Stimulated activated CD8-positive, alpha-beta memory T cell treated with anti-CD3 and anti-CD28 coated beads, Interleukin-15, amount 100 ng/mL, for 4 hours (primary cell): ENCODE data around the gene MED15.
"Not testable (repeated sequence)": the region's sequence is repeated elsewhere in the genome, so short reads cannot be mapped to it uniquely, and the experiment has no call there.

Experiments
- DNase-seq, 2 donors: peaks; one replicate each; pipeline ENCODE4 v3.0.0-alpha.2; 2020; ENCODE audit warnings: low read depth in 2 of 2

Gene MED15

DNA sequence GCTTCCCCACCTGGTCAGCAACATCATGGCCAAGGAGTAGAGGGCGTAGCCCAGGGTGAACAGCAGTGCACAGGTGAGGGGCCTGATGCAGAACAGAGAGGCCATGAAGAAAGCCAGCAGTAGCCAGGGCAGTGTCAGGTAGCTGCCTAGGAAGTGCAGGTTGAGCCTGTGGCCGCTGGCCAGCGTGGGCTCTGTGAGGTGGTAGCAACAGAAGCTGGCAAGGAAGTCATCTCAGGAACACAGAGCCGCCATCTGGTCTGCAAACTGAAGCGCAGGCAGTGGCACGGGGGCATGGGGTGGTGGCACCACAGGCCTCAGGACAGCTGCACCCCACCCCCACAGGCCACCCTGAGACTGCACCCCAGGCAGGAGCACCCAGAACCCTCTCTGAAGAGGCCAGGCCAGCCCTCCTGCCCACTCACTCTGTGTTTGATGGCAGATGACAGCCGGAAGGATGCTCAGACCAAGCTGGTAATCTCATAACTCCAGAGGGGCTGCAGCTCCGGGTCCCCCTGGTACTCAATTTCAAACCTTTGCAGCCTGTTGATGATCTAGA lies 95.3 kb downstream of the MED15 start:
- DNase-seq, result no peak

DNA sequence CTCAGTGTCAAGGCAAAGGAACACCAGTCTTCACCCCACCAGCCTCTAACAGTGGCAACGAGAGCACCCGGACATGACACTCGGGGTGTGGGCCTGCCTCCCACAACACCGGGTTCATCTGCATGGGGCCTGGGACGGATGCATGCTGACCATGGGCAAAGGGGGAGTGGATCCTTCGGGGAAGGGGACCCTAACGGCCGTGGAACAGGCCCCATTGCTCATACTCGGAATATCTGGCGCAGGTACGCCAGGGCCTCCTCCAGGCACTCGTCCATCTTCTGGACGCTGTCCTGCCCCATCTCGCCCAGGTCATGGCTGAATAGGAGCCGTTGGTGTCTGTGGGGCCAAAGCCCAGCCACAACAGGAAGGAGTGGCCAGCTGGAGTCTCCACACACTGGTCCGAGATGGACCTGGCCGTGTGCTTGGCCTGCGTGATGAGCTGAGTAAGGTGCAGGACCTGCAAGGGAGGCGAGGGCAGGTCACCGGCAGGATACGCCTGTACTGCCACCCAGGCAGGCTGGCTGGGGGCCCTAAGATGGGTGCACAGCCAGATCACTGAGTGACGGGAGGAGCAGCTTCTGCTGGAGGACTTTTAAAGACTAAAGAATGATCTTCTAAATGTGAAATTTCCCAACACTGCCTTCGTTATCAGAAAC lies 96.8 kb downstream of the MED15 start:
- DNase-seq, result no peak

DNA sequence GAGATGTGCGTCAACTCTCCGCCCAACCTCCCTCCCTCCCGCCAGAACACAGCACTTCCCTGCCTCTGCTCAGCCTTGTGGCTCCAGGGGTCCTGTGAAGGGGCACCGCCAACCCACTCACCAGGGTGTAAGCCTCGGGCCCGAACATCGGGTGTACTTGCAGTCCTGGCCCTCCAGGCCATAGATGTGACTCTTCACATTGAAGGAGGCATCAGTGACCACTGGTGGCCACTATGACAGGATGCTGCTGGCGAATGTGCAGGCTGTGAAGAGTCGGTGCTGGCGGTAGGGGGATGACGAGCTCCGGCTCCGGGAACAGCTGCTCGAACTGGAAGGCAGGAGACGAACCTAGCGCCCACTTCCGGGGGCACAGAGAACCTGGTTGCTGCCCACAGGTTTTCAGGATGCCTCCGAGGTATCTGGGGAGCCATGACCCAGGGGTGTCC lies 97.4 kb downstream of the MED15 start:
- DNase-seq, result no peak

DNA sequence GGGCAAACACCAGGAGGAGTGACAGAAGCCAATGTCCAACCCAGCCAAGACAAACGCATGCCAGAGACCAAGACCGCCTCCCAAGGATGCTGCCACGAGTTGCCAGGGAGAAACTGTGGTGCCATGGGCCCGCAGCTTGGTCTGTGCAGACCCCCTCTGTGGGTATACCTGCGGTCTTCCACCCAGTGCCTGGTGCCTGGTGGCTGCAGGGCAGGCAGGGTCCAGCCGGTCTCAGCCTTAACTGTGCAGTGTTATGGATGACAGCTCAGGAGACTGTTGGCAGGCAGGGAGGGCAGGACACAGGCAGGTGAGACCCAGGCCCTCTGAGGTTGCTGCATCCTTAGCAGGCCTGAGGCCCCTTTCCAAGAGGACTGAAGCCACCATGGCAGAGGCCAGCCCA lies 97.9 kb downstream of the MED15 start:
- DNase-seq, result no peak

DNA sequence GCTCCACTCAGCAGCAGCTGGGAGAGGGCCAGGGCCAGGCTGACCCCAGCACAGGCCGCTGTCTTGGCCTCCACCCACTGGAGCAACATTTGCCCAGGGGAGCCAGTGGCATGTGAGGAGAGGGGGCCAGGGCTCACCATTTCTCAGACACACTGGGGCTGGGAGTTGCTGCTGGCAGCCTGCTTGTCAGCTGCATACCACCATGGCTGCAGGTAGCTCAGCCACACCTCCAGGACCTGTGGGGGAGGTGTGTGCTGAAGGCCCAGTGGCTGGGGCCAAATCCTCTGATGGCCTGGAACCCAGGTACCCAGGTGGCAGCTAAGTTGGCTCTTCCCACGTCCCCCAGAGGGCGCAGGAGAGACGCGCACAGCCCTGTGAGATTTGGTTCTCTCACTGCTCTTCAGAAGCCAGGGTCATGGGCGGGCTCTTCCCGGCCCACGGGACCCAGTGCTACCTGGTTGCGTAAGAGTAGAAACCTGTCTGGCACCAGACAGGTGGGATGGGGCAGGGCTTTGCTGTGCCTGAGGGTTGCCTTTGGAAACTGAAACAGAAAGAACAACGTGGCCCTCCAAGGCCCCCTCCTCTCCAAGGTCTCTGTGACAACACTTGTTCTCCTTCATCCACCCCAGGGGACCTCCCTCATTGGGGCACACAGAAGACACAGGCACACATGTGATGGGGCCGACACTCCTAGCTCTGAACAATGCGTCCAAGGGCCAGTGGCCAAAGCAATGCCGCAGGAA lies 98.8 kb downstream of the MED15 start:
- DNase-seq, result peak; percentile 29 to 34

DNA sequence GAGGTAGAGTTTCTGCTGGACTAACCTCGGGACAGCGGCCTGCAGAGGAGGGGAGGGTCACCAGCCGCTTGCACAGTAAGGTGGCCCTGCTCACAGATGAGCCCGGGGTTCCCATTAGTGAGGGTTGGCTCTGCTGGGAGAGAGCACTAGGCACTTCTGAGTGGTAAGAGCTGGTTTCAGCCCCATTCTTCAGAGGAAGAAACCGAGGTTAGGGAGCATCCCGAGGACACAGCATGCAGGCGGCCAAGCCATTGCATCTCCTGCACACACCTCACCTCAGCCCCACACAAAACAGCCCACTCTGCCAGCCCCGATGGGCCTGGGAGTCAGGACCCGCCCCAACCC lies 99.3 kb downstream of the MED15 start:
- DNase-seq, result no peak

DNA sequence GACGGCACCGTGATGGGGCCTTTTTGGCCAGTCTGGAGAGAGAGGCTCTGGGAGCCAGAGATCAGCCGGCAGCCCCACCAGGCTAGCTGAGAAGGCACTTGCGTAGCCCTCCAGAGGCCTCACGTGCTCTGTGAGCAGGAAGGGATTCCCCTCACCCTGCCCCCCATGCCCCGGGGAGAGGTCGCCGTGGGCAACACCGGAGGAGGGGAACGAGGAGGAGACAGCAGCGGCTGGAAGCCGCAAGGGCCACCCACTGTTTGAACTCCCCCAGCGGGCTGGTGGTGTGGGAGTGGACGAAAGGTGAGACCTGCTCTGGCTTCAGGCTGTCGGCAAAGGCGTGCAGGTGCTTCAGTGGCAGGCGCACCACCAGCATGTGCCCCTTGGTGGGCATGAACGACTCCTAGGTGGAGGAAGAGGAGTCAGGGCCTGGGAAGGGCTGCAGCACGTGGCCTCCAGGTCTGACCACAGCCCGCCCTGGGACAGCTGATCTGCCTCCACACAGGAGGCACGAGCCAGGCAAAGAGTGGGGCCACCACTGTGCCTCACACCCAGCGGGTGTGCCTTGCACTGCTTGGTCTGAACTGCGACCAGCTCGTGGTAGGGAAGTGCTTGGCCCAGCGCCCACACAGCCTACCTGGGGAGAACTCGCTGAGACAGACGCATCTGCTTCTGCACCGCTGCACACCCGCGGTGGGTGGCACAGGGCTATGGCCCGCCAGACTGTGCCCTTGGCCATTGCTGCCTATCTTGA lies 99.9 kb downstream of the MED15 start:
- DNase-seq, result no peak

DNA sequence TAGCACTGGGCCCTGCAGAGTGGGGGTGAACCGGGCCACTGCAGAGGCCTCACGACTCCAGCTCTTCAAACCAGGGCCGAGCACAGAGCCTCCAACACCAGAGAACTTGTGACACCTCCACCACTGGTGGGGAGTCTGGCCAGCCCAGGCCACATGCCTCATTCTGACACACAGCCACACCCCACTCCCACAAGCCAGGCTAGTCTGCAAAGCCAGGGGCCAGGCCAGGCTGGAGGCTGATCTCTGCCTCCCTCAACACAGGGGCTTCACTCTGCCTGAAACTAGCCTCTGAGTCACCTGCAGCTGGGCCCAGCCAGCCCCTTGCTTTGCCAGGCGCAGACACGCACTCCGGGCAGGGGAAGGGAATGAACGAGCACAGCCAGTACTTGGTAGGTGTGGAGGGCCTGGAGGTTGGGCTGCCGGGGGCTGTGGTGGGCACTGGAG lies 102.9 kb downstream of the MED15 start:
- no peak for DNase-seq

DNA sequence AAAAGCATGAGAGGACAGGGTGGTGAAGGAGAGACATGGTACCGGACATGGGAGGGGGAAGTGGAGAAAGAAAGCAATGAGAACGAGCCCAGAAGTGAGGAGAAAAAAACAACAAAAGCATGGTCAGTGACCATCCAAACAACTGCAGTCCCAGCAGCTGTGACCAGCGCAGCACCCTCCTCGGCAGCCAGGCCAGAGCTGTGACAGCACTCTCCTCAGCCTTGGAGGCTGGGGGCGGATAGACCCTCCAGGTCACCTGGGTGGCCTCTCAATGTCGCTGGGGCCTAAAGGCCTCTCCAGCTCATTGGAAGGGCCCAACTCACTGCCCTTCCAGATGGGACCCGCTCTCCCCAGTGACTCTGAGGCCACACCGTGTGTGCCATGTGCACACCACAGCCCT lies 103.3 kb downstream of the MED15 start:
- DNase-seq, result no peak

DNA sequence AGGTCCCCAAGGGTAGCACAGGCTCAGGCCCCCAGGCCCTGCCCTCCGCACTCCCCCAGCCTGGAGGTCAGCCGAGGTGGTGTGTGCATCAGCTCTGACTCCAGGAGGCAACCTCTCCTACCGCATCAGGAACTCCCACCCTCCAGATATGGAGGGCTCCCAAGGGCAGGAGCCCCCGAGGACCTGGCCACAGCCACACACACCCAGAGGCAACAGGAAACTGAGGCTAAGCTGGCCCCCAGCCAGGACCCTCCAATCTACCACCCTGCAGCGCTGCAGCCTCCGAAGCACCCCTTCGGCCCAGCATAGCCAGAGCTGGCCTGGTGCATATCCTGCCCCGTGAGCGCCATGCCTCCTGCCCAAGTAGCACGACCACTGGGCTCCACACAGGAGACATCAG lies 104.0 kb downstream of the MED15 start:
- DNase-seq, result no peak

DNA sequence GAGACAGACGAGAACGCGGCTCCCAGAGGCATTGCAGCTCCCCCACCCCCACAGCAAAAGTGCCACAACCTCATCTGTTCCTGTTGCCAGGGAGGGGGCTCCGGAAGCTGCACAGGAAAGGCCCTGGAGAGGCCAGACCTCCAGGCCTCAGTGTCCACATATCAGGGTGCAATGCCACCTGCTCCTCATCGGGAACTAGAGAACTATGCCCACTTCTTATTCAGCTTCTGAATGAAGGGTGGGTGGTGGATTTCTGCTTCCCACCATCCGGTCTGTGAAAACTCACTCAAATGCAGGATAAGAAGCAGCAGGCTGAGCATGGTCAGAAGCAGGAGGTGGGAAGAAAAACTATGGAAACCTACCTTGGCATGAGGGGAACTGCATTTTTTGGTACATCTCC lies 105.9 kb downstream of the MED15 start:
- DNase-seq, result no peak

DNA sequence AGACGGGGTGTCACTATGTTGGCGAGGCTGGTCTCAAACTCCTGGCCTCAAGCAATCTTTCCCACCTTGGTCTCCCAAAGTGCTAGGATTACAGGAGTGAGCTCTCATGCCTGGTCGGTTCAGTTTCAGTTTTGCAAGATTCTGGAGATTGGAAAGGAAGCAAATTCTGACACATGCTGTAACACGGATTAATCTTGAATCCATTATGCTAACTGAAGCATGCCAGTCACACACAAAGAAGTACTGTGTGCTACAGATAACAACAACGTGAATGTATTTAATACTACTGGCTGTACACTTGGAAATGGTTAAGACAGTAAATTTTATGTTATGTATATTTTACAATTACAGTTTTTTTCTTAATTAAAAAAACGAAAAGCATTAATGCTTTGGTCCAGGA lies 107.6 kb downstream of the MED15 start:
- no peak for DNase-seq

DNA sequence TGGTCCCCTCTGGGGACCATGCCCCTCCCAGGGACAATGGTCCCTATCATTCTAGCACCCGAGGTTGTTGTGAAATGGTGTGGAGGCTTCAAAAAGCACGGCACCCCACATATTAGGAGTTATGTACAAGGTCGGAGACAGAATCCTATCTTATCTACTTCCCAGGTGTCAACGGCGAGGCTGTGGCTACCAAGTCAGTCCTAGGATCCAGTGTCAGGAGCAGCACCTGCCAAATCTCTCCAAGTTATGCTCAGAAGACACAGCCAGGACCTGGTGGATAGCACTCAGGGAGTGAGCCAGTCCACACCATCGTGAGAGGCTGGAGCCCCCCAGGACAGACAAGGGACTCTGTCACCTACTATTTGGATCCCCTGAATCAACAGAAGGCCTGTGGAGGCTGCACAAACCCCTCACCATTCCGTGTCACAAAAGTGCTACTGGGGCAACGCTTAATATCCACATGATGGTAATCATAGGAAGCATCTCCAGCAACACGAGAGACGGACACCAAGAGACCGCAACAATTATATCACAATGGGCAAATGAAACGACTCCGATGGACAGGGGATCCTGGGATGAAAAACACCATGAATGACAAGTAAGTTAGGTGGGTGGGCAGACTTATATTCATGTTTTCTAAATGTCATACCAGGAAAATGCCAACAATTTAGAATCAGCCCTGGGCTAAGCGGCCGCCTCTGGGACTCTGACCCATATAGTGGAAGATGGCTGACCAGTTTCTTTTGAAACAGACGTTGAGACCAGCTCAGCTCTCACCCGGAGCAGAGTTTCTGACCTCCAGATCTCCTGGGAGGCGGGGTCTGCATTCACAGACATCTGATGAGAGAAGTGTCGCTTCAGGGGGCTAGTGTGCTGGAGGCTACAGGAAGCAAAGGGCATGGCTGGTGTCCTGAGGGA lies 108.4 kb downstream of the MED15 start:
- DNase-seq, result no peak

DNA sequence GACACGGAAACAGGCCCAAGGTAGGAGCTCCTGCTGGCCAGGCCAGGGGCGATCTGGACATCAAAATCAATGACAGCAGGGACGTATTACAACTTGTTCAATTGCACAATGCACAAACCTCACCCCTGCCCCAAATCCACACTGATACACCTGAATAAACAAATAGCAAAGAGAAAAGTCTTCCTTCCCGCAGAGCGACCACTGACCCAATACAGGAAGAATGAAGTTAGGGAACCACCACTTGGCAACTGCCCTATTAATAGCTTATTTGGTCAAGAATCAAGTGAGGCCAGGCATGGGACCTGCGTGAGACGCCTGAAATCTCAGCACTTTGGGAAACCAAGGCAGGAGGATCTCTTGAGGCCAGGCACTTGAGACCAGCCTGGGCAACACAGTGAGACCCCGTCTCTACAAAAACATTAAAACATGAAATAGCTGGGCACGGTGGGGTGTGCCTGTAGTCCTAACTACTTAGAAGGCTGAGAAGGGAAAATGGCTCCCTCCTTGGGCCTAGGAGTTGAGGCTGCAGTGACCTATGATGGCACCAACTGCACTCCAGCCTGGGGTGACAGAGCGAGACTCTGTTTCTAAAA lies 109.1 kb downstream of the MED15 start:
- no peak for DNase-seq

DNA sequence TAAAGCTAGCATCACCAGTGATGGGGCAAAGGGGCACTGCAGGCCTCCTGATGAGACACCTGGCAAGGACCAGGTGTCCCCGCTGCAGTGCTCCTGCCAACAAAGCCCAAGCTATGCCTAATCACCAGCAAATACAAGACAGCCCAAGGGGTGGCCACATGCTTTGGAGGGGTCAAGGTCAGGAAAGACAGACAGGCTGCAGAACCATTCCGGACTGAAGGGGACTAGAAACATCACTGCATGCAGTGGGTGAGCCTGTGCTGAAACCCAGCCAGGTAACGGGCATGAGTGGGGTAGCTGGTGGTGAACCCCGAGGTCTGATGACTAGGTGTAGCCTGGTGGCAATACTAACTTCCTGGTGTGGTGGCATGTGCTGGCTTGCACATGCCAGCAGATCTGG lies 111.1 kb downstream of the MED15 start:
- DNase-seq, result no peak

DNA sequence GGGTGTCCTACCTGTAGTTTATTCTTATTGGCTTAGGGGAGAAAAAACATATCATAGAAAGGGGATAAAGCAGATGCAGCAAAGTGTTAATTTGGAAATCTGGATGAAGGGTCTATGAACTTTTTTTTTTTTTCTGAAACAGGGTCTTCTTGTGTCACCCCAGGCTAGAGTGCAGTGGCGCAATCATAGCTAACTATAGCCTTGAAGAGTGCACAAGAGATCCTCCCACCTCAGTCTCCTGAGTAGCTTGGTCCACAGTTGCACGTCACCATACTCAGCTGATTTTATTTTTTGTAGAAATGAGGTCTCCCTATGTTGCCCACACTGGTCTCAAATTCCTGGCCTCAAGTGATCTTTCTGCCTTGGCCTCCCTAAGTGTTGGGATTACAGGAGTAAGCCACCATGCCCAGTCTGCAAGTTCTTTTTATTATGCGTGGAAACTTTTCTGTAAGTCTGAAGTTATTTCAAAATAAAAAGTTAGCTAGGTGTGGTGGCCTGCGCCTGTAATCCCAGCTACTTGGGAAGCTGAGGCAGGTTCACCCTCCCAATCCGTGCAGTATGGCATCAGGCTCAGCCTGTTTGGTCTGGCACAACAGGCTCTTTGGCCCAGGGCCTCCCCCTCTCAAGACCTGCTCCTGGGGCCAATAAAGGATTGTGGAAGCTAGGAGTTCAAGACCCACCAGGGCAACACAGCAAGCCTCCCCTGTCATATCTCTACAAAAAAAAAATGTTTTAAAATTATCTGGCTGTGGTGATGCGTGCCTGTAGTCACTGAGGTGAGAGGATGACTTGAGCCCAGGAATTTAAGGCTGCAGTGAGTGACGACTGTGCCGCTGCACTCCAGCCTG lies 111.9 kb downstream of the MED15 start:
- no peak for DNase-seq

DNA sequence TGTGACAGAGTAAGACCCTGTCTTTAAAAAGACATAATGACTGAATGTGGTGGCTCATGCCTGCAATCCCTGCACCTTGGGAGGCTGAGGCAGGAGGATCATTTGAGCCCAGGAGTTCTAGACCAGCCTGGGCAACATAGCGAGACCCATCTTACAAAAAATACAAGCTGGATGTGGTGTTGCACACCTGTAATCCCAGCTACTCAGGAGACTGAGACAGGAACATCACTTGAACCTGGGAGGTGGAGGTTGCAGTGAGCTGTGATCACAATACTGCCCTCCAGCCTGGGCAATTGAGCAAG lies 112.4 kb downstream of the MED15 start:
- not testable (repeated sequence) for DNase-seq

DNA sequence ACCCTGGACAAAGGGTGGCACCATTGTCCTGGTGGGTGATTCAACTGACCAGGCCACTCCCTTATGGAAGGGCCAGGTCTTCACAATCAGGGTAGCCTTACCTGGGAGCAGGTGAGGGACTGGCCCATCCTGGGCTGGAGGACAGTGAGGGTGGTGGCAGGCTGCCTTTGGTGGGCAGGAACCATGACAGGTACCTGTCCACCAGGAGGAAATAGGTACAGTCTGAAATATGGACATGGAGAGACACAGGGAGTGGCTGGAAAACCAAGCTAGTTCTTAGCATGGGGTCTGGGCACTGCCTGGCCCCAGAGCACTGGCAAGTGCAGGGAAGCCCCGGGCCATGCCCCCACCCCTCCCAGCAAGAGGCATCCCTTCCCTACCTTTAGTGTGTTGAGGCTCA lies 113.8 kb downstream of the MED15 start:
- no peak for DNase-seq

DNA sequence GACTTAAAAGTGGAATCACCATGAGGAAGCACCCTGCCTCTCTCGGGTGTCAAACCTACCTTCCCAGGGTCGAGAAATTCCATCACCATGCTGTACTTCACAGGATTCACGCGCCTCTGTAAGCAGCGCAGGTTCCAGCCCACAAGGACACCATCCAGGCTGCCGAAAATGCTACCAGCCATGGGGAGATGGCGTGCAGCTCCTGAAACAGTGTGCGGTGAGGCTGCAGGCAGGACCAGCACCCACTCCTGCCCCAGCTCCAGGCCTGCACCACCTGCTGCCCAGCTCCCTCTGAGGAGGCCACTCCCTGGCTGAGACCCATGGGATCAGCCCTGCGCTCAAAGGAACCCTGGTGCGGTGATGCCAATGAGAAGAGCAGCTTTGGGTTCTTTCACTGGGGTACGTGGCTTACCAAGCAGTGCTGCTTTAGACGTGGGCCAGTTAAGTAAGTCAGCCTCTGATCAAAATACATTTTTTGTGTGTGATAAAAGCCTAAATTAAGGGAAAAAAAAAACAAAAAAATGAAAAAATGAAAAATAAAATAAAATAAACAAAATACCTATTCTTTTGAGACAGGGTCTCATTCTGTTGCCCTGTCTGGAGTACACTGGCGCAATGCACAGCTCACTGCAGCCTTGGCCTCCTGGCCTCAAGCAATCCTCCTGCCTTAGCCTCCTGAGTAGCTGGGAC lies 115.4 kb downstream of the MED15 start:
- DNase-seq, result no peak

DNA sequence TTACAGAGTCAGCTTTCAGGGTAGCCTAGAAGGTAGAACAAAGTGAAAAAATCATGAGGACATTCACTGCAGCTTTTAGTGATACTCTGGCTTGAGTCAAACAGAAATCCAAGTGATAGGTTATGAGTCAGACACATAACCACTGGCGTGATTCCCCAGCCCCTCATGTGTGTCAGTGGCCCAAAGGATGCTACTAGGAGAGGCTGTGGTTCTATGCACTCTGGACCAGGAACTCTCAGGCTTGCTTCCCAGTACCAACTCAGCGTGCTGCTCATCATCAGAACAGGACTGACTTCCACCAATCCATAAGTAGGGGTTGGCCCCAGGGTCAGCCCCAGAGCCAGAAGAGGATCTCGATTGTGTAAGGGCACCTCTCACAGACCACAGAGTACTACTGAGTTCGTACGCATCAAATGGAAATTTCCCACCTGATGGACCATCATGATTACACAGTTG lies 116.8 kb downstream of the MED15 start:
- DNase-seq, result no peak
